Stimulated activated naive CD8-positive, alpha-beta T cell treated with anti-CD3 and anti-CD28 coated beads, Interleukin-15, amount 100 ng/mL, for 72 hours (primary cell): ENCODE data around the gene SCRN2.

Source experiments
- ATAC-seq: fragments of 150-1000 bp; cut with Tn5 transposase; 2 replicates; pipeline ENCODE4 v1.10.0; 2021; ENCODE audit warnings: mild to moderate bottlenecking, moderate library complexity
- DNase-seq, 2 donors: peaks; one replicate each; pipeline ENCODE4 v3.0.0; 2021 to 2022
- H3K27ac Mint-ChIP-seq, 2 donors: one replicate each; pipeline ENCODE4 v1.8.0; 2022; ENCODE audit warnings: mild to moderate bottlenecking in 2 of 2, mixed read lengths in 2 of 2, moderate library complexity in 2 of 2
- H3K27me3 Mint-ChIP-seq: one replicate; pipeline ENCODE4 v1.8.0; 2022; ENCODE audit warnings: mixed read lengths
- H3K4me1 Mint-ChIP-seq: one replicate; pipeline ENCODE4 v1.8.0; 2022; ENCODE audit warnings: mild to moderate bottlenecking, mixed read lengths
- H3K4me3 Mint-ChIP-seq, 2 donors: one replicate each; pipeline ENCODE4 v1.8.0; 2022; ENCODE audit warnings: mild to moderate bottlenecking in 2 of 2, mixed read lengths in 2 of 2, moderate library complexity in 1 of 2
- H3K9me3 Mint-ChIP-seq, 2 donors: one replicate each; pipeline ENCODE4 v1.8.0; 2022; ENCODE audit warnings: mixed read lengths in 2 of 2

The SCRN2 gene

DNA sequence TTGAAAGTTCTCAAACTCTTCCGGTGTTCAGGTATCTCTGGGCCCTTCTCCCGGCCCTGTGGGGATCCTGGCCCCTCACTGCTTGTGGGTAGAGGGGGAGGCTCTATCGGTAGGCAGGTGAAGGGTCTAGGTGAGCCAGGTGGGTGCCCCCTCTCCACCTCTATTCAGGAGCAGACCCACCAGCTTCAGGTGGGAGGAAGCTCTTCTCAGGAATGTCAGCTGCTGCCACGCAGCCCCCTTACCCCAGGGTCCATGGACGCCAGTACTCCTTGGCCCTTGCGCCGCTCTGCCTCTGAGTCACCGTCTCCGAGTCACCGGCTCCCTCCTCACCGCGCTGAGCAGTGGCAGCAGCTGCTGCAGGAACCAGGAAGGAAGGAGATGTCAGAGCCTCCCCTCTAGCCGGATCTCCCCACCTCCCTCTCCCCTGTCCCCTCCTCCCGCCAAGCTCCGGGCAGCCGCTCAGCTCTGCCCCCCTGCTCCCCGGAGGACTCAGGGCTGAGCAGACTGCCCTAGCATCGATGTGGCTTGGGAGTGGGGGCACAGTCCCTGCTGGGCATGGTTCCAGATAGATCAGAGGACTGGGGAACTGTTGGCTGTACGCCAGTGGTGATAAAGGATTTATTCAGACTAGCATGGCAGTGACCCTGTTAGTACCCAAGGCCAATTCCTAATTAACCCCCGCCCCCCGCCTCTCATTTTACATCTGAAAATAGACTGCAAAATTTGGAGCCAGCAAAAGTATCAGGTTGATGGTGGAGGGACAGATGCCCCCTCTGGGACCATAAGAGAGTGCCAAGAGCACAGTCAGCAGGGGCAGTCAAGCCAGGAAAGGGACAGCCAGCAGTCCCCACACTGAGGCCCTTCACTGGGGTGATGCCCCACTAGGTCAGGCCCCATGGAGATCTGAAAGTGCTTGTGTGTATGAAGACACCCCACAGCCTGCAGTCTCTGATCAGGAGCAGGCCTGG, 19.4 kb downstream of the SCRN2 start, which contains the start of gene OSBPL7:
Gene OSBPL7, minus strand, starts transcription at position 371 of the 968 bp plus-strand sequence. CDS start 1,516 bp downstream, outside the sequence.
- Mint-ChIP-seq H3K9me3 (no peaks in the 10 kb centered on the region), H3K27me3 (no peaks in the 10 kb centered on the region), H3K4me3 (peak within 1 kb of the TSS; percentile 94 to 100), H3K27ac (peak within 1 kb of the TSS; percentile 90 to 98), H3K4me1 (peaks cover 35% of the 10 kb centered on the region)
- DNase-seq, result peak; percentile 70 to 84
- peak; percentile 98 for ATAC-seq

GRCh38 chr17:47821031-47821423, 20.0 kb downstream of the SCRN2 start:
- Mint-ChIP-seq H3K4me1 (peaks cover 35% of the 10 kb centered on the region), H3K9me3 (no peaks in the 10 kb centered on the region), H3K27ac (peak overlapping the region; percentile 55 to 98), H3K4me3 (peak overlapping the region; percentile 94 to 100), H3K27me3 (no peaks in the 10 kb centered on the region)
- DNase-seq, result no peak
- no peak for ATAC-seq

GRCh38 chr17:47820033-47820789, 20.9 kb downstream of the SCRN2 start:
- ATAC-seq, result no peak
- Mint-ChIP-seq H3K4me1 (peaks cover 35% of the 10 kb centered on the region), H3K27ac (peak overlapping the region in 1 of 2 donors; percentile 2)

DNA sequence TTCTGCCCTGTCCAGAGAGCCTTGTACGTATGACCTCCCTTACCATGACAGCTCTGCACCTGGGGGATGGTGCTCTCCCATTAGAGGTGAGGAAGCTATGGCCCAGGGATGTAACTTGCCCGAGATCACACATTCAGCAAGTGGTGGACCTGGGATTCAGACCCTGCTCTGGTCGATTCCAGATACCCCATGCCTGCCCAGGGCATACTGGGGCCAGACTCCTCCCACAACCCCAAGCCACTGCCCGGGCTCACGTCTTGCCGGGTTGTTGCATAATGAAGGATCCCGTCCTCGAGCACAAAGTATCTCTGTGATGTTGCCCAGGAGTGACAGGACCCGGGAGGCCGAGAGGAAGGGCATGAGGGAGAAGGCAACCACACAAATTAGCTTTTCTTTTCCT, 21.6 kb downstream of the SCRN2 start:
- no peak for DNase-seq
- Mint-ChIP-seq H3K27ac (no peak overlapping the region), H3K4me3 (no peak overlapping the region), H3K27me3 (no peaks in the 10 kb centered on the region), H3K4me1 (peaks cover 35% of the 10 kb centered on the region), H3K9me3 (no peaks in the 10 kb centered on the region)
- no peak for ATAC-seq

More at GRCh38 chr17:47820033-47820789, 20.9 kb downstream of the SCRN2 start:
- no peak for DNase-seq
- Mint-ChIP-seq H3K4me3 (peak overlapping the region; percentile 94 to 100), H3K27me3 (no peaks in the 10 kb centered on the region), H3K9me3 (no peaks in the 10 kb centered on the region)

- Mint-ChIP-seq H3K27me3 (no peaks in the 10 kb centered on the region), H3K4me3 (no peak overlapping the region), H3K27ac (no peak overlapping the region), H3K9me3 (no peaks in the 10 kb centered on the region), H3K4me1 (peaks cover 33% of the 10 kb centered on the region)
- DNase-seq (no peak), ATAC-seq (no peak)
Measured at GRCh38 chr17:47818002-47818695, 22.9 kb downstream of the SCRN2 start.

DNA sequence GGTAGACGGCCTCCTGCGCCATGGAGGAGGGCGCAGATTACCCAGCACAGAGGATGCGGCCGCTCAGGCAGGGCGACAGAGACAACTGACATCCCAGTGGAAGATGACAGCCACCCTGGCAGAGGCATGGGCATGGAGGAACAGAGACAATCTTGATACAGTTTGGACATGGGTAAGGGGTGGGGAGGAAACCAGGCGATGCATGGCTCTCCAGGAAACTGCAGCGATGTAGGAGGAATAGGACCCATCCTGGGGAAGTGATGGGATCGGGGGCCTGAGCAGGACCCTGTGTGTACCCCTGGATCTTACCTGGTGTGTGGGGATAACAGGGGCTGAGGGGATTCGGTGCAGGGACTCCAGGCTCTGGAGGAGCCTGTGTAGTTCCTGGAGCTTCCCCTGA, 24.1 kb downstream of the SCRN2 start:
- Mint-ChIP-seq H3K27me3 (no peaks in the 10 kb centered on the region), H3K4me1 (peaks cover 21% of the 10 kb centered on the region), H3K4me3 (no peak overlapping the region), H3K27ac (no peak overlapping the region), H3K9me3 (no peaks in the 10 kb centered on the region)
- no peak for DNase-seq
- no peak for ATAC-seq

GRCh38 chr17:47816111-47816735, 24.9 kb downstream of the SCRN2 start:
- no peaks in the 10 kb centered on the region for H3K9me3 Mint-ChIP-seq
- no peak overlapping the region for H3K27ac Mint-ChIP-seq
- peaks cover 19% of the 10 kb centered on the region for H3K4me1 Mint-ChIP-seq
- H3K4me3 Mint-ChIP-seq, result no peak overlapping the region
- ATAC-seq (no peak), DNase-seq (no peak)
- H3K27me3 Mint-ChIP-seq, result no peaks in the 10 kb centered on the region

GRCh38 chr17:47815106-47815918, 25.8 kb downstream of the SCRN2 start:
- DNase-seq (no peak), ATAC-seq (no peak)
- peaks cover 19% of the 10 kb centered on the region for H3K4me1 Mint-ChIP-seq
- H3K27ac Mint-ChIP-seq, result peak overlapping the region in 1 of 2 donors; percentile 4
- no peak overlapping the region for H3K4me3 Mint-ChIP-seq
- H3K9me3 Mint-ChIP-seq, result no peaks in the 10 kb centered on the region
- no peaks in the 10 kb centered on the region for H3K27me3 Mint-ChIP-seq

GRCh38 chr17:47813512-47814031, 27.5 kb downstream of the SCRN2 start:
- DNase-seq, result no peak
- Mint-ChIP-seq H3K9me3 (no peaks in the 10 kb centered on the region), H3K4me3 (no peak overlapping the region), H3K27ac (no peak overlapping the region), H3K27me3 (no peaks in the 10 kb centered on the region), H3K4me1 (peaks cover 17% of the 10 kb centered on the region)
- ATAC-seq, result no peak

- Mint-ChIP-seq H3K9me3 (no peaks in the 10 kb centered on the region), H3K27me3 (no peaks in the 10 kb centered on the region), H3K4me1 (peaks cover 17% of the 10 kb centered on the region), H3K27ac (no peak overlapping the region), H3K4me3 (no peak overlapping the region)
- DNase-seq (no peak), ATAC-seq (no peak)
Measured at GRCh38 chr17:47813077-47813476, 28.0 kb downstream of the SCRN2 start.

DNA sequence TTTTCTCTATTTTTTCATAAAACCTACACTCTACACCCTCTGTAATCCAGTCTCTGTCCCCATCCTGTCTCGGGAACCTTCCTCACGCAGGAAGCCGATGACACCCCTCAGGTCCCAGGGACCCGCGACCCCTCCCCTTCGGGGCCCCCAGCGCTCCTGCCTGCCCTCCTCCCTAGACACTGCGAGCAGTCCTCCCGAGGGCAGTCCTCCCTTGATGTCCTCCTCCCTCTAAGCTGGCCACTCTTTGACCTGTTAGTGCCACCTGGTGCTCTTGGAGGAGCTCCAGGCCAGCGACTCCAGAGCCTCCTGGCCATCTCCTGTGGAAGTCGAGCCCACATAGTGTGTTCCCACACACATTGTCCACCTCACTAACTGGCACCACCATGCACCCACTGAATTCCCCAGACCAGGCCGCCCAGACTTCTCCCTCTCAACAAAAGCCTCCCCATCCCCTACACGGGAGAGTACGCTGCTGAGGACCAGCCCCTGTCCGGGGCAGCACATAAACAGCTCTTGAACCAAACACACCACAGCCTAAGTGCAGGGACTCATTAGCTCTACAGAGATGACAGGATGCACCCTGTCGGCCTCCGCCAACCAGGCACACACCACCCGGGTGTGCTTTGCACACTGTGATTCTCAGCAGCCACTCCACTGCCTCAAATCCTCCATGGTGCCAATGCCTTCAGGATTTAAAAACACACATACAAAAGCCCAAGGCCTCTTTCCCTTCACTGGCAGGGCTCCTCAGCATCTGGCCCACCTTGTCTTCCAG, 28.7 kb downstream of the SCRN2 start:
- ATAC-seq (no peak), DNase-seq (no peak)
- peaks cover 17% of the 10 kb centered on the region for H3K4me1 Mint-ChIP-seq
- no peaks in the 10 kb centered on the region for H3K9me3 Mint-ChIP-seq
- H3K27ac Mint-ChIP-seq, result peak overlapping the region in 1 of 2 donors; percentile 8
- no peak overlapping the region for H3K4me3 Mint-ChIP-seq
- H3K27me3 Mint-ChIP-seq, result no peaks in the 10 kb centered on the region

GRCh38 chr17:47811709-47812108, 29.4 kb downstream of the SCRN2 start:
- ATAC-seq, result no peak
- no peak overlapping the region for H3K4me3 Mint-ChIP-seq
- H3K4me1 Mint-ChIP-seq, result peaks cover 17% of the 10 kb centered on the region
- DNase-seq, result no peak
- H3K27ac Mint-ChIP-seq, result peak overlapping the region in 1 of 2 donors; percentile 69
- H3K9me3 Mint-ChIP-seq, result no peaks in the 10 kb centered on the region
- no peaks in the 10 kb centered on the region for H3K27me3 Mint-ChIP-seq

GRCh38 chr17:47810901-47811635, 30.0 kb downstream of the SCRN2 start:
- Mint-ChIP-seq H3K27ac (peak overlapping the region in 1 of 2 donors; percentile 69), H3K4me1 (peaks cover 17% of the 10 kb centered on the region), H3K27me3 (no peaks in the 10 kb centered on the region), H3K9me3 (no peaks in the 10 kb centered on the region), H3K4me3 (no peak overlapping the region)
- DNase-seq (no peak), ATAC-seq (no peak)
